Activated gamma-delta T cell treated with anti-CD3 and anti-CD28 coated beads, Interleukin-2, amount 50 U/mL, for 16 hours (primary cell): ENCODE data around the gene OR2H2.

Experiments used
- DNase-seq: peaks from one replicate; pipeline ENCODE4 v3.0.0-alpha.2; 2020; ENCODE audit warnings: low read depth

The OR2H2 gene

GRCh38 chr6:29591677-29592076, 6.8 kb downstream of the OR2H2 start:
- DNase-seq: no peak

- DNase-seq: no peak
Observed at GRCh38 chr6:29593199-29593855, 8.4 kb downstream of the OR2H2 start.

- DNase-seq: no peak
Observed at GRCh38 chr6:29596381-29596900, 11.5 kb downstream of the OR2H2 start.

- no peak for DNase-seq
Observed at GRCh38 chr6:29597184-29597583, 12.3 kb downstream of the OR2H2 start.

- DNase-seq: no peak
Observed at GRCh38 chr6:29598172-29598747, 13.3 kb downstream of the OR2H2 start.

GRCh38 chr6:29602564-29603361, 17.8 kb downstream of the OR2H2 start:
- DNase-seq: no peak

GRCh38 chr6:29603456-29603855, 18.5 kb downstream of the OR2H2 start:
- no peak for DNase-seq

GRCh38 chr6:29603930-29604329, 19.0 kb downstream of the OR2H2 start:
- no peak for DNase-seq

GRCh38 chr6:29608131-29608530, 23.2 kb downstream of the OR2H2 start:
- no peak for DNase-seq

GRCh38 chr6:29610540-29610939, 25.6 kb downstream of the OR2H2 start:
- DNase-seq: no peak

GRCh38 chr6:29611426-29611825, 26.5 kb downstream of the OR2H2 start:
- DNase-seq: no peak

GRCh38 chr6:29617782-29618554, 33.0 kb downstream of the OR2H2 start:
- DNase-seq: no peak

GRCh38 chr6:29619578-29620160, 34.7 kb downstream of the OR2H2 start:
- DNase-seq: no peak

GRCh38 chr6:29620630-29621029, 35.7 kb downstream of the OR2H2 start:
- DNase-seq: no peak

- DNase-seq: no peak
Observed at GRCh38 chr6:29624520-29624961, 39.6 kb downstream of the OR2H2 start.

GRCh38 chr6:29625337-29625930, 40.5 kb downstream of the OR2H2 start:
- DNase-seq: no peak

- DNase-seq: no peak
Observed at GRCh38 chr6:29626948-29627754, 42.2 kb downstream of the OR2H2 start.

- DNase-seq: peak; percentile 20
Observed at GRCh38 chr6:29627755-29628418, 43.0 kb downstream of the OR2H2 start.

- DNase-seq: peak; percentile 18
Observed at GRCh38 chr6:29628419-29629281, 43.7 kb downstream of the OR2H2 start.
